HG03565 (cell line): ENCODE data around the gene POU3F2.
A peak's percentile ranks its signal among the peaks of the same experiment; 100 is the strongest.

Experiments
- ATAC-seq: cut with Tn5 transposase; IDR thresholded peaks from one replicate; pipeline ENCODE4 v1.9.1; 2021; ENCODE audit warnings: mild to moderate bottlenecking, moderate library complexity; ENCODE audit not compliant: unreplicated experiment

Gene POU3F2

DNA sequence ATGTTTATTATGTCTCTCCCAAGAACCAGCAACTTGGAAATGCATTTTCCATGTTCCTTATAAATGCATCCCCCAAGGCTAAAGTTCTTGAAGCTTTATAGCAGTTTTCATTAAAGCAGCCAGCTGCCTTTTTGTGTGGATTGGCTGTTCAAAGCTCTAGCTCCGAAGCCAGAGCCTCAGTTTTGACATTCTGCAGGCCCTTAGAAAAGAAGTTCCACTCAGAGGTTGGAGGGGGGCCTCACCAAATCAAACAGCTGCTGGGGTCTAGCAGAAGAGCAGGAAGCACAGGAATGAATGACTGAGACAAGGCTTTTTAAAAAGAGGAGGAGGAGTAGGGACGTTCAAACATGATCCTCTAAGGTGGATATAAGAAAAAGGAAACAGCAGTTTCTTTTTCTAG lies 4.2 kb upstream of the POU3F2 start:
- no peak for ATAC-seq

DNA sequence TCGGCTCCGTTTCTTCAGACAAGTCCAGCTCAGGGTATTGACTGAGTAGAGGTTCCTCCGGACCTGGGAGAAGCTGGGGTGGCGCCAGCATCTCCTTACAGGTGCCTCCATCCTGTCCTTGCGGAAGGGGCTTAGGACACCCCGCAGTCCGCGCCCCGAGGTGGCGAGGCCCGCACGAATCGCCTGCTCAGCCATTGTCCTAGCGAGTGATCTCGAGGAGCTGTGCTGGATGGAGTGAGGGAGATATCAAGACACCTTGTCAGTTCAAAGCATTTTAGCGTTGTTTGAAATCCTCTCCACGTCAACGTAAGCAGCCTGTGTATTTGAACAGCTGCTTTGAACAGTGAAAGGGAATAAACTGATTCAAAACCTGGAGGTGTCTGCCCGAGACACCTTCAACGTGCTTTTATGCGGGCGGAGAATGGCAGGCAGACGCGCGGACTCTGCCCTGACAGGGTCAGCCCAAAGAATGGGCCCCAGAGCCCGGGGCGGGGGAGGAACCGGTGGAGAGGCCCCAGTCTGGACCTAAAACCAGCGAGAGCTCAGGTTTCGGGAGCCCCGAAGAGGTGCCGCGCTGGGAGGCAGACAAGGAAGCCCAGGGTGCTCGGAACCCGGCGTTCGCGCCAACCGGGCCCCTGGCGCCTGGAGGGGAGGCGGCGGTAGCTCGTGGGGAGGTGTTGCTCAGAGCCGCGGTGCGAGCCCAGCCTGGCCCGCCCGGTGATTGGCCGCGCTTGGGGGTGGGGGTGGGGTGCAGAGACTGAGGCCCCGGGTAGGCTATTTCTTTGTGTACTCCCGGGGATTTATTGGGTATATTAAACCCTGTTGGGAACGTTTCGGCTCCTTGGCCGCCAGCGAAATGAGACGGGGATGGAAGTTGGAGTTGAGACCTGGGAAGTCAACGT lies 3.1 kb upstream of the POU3F2 start:
- no peak for ATAC-seq

DNA sequence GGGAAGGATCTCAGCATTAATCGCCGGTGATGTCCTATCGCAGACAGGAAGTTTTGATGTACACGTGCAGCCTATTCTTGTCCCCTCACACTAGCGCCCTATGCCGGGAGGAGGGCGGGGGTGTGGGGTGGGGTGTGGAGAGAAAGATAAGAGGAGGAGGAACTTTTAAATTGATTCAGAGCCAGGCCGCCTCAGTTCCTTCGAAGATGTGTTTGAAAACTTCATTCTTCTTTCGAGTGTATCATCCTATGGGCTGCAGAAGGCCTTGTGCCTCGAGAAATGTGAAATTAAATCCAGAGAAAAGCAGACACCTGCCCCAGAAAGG lies 2.5 kb upstream of the POU3F2 start:
- ATAC-seq = no peak

DNA sequence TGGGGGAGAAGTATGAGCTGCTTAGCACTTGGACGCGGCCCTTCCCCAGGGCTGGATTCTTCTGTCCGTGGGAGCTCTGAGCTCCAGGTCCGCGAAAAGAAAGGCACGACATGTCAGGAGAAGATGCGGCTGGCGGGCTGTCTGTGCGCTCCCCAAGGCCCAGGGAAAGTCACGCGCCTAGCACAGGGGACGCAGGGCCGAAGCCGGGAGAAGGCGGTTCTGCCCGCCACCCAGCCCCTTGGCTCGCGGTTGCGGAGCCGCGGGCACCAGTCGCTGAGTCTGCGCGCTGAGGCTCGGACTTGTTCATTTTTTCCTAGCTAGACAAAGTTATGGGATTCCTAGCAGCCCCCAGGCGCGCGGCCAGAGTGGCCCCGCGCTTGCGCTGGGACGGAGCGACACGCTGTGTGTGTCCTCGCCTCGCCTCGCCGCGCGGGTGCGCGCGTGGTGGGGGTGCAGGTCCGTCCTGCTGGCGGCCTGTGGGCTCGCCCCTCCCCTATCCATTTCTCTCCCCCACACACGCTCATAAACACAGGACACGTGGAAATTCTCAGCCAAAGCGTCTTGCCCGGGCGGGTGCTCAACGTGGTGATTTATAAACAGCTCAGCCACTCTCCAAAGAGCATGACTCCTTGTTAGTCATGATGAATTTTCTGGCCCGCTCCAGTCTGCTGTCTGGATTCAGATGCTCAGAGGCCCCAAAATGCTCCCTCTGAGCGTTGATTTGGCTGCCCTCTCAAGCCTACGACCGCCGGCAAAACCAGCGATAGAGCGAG lies 1.9 kb upstream of the POU3F2 start:
- ATAC-seq = no peak

DNA sequence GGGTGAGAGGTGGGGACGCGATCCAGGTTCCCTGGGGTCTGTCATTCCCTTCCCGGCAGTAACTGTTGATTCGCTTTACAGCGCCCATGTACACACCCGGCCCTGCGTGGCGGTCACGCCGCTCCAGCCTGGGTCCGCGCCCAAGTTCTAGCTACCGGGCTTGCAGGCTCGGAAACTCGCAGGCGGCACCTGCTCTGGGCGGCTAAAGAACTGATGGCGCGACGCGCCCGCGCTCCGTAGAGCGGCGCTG lies 1.4 kb upstream of the POU3F2 start:
- ATAC-seq = no peak

DNA sequence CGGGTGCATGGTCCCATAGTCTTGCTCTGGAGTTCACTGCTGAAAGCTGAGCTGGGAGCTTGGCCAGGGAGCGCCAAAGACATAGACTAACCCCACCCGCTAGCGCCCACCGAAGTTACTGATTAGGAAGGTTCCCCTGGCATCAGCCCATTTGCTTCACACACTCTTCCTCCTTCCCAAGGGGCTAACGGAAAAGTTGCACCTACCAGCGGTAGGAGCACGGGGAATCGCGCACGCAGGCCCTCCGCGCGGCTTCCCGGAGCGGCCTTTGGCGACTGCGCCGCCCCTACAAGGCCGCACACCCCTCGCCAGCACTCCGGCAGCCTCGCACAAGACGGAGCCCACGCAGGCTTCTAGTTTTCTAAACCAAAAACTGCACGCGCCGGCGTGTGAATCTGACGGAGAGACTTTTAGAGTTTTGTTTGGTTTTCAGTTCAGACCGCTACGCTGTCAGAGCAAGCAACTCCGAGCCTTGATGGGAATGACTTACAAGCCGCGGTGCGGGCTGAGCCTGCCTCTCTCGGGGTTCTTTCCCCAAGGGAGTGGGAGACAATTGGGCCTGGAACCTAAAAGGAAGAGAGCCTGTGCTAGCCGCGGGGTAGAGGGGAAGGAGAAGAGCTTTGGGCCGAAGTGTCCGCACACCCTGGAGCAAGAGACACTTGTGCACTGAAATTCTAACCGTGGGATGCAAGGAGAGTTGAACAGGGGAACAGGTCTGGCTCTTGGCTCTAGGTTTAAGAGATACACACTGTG lies 891 bp upstream of the POU3F2 start:
- no peak for ATAC-seq

DNA sequence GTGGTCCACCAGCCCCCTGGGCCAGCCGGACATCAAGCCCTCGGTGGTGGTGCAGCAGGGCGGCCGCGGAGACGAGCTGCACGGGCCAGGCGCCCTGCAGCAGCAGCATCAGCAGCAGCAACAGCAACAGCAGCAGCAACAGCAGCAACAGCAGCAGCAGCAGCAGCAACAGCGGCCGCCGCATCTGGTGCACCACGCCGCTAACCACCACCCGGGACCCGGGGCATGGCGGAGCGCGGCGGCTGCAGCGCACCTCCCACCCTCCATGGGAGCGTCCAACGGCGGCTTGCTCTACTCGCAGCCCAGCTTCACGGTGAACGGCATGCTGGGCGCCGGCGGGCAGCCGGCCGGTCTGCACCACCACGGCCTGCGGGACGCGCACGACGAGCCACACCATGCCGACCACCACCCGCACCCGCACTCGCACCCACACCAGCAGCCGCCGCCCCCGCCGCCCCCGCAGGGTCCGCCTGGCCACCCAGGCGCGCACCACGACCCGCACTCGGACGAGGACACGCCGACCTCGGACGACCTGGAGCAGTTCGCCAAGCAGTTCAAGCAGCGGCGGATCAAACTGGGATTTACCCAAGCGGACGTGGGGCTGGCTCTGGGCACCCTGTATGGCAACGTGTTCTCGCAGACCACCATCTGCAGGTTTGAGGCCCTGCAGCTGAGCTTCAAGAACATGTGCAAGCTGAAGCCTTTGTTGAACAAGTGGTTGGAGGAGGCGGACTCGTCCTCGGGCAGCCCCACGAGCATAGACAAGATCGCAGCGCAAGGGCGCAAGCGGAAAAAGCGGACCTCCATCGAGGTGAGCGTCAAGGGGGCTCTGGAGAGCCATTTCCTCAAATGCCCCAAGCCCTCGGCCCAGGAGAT lies 1.0 kb downstream of the POU3F2 start:
- ATAC-seq = no peak

DNA sequence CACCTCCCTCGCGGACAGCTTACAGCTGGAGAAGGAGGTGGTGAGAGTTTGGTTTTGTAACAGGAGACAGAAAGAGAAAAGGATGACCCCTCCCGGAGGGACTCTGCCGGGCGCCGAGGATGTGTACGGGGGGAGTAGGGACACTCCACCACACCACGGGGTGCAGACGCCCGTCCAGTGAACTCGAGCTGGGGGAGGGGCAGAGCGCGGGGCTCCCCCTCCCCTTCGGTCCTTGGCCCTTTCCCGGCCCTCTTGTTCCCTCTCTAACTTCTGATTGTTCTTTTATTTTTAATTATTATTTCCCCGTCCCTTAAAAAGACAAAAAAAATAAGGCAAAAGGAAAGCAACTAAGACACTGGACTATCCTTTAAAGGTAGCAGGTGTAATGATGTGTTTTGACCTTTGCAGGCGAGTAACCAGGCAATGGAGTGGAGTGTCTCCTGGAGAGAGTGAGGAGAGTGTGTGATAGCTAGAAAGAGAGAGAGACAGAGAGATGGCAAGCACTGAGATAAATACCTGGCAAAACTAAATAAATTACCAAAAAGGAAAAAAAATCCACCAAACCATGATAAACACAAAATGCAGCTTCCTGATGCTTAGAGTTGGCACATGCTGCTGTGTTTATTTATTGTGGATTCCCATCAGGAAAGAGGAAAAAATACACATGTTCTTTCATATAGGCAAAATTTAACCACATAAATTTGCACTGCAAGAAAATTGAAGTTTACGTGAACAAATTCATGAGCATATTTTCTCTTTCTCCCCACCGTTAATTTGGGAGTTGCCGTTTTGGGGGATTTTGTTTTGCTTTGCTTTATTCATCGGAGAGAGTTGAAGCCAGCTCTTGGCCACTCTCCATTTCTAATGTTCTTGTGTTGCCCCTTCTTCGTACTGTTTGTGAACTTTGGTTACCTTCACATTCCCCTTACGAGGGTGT lies 1.9 kb downstream of the POU3F2 start:
- no peak for ATAC-seq

DNA sequence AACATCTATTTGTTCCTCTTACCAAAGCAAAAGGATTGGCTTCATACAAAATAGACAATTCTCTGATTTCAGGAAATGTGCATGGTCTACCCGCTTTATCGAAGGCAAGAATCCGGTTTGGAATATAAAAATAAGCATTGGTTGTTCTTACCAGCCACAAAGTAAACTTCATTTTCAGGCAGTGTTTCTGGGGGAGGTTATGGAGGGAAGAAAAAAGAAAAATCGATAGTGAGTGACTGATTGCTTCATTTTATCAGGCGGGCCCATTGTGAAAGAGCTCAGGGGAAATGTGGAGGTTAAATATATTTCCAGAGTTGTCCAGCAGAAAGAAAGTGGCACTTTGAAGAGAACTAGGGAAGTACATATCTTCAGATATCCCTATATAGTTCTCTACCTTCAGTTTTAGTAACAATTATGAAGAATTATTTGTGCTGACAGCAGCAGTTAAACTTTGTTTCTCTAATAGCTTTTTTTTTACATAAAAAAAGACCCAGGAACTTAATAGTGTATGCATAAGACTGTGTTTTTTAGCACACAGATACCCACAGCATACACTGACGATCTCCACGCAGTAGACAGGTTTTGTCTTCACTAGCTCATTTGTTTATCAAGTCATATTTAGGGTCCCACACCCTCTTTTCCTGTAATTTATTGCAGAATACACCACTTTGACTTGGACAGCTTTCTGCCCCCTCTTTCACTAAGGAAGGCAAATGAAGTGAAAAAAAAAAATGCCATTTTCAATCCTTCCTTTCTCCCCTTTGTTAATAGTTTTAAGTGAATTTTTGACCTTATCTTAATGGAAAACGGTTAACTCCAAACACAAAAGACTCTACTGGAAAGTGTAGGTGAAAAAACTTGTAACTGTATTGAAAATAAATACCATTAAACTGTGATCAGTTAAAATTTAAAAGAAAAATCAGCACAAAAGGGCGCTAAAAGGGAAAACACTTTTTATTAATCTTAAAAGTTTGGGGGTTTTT lies 2.9 kb downstream of the POU3F2 start:
- no peak for ATAC-seq

DNA sequence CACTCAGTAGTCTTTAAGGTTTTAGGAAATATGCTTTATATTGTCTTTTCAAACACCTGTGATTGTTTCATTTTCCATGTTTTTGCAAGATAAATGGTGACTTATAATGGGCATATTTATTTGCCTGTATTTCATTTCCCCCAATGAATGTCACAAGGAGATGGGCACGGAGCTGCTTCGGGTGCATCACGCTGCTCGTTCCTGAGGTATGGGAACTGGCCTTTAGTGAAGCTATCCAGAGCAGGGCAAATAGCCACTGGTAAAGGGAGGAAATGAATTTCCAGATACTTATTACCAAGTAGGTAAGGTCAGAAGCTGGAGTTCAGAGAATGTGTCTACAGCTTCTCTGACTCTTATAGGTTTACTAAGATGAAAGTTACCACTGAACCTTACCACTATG lies 3.7 kb downstream of the POU3F2 start:
- ATAC-seq = no peak

DNA sequence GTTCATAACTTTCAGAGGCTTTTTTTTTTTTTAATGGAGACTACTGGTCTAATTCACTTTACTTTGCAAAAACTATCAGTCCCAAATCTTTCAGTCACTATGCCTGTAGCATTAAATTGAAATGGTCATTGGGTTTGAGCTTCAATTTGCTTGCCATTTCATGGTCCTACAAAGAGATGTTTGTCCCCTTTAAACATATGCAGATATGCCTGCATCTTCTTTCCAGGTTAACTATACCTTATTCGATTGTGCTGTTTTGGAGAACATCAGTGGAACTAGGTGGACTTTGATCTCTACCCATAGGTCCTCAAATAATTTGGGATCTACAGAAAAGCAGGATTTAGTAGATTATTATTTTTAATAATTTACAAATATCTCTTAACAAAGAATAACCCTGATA lies 4.6 kb downstream of the POU3F2 start:
- no peak for ATAC-seq

DNA sequence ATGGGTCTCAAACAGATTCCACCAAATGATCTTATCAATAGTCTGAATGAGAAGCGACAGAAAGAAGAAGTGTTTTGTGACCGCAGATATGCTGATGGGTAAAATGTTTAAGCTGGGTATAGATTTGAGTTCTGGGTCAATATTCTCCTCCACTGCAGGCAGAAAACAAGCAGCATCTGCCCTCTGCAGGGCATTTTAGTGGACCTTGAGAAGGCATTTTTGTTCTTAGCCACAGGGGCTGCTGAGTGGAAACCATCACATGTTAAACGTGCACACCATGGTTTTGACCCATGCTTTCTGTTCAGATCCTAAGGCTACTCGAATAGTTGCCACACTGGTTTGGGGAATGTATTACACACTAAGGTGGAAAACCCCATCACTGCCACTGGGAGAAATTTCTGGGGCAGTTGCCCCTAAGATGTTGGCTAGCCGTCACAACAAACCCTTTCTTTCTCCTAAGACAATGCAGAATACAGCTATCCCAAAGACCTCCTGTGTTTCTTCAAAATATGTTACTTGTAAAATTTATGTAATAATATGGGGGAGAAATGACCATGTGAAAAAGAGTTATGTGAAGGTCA lies 5.5 kb downstream of the POU3F2 start:
- peak; percentile 38 for ATAC-seq

DNA sequence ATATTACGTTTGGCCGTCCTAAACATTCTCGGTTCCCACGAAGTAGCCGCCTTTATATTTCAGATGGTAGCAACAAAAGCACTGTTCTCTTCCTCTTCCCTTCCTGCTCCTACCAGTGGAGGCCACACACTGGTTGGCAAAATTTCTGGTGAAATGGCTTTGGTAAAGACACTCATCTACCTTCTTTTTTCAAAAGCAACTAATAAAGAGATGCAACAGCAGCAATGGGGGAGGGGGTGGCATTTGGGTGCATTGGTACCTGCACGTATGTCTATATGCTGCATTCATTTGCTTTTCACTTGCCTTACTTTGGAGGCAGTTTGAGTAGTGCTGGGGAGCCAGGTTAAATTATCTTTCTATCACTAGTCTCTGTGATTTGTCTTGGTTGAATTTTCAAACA lies 6.0 kb downstream of the POU3F2 start:
- no peak for ATAC-seq

DNA sequence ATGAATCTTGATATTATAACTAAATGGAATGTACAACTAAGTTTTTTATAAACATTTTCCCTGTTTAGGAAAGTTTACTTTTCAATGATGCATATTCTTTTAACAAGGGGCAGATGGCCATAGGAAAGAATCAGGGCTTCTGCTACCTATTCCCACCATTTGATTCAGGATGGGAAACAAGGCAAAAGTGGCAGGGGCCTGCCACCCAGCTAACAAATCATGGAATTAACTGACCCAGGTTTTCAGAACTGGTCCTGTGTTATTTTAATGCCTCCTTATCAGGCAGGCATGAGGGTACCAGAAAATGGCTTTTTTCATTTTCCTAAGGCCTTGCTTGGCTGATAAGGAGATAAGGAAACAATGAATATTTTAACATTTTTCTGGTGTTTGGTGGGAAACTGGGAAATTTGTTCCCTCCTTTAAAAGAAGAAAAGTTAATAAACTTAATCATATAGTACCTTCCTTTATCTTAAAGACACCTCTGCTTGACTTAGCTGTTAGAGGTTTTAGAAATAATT lies 6.7 kb downstream of the POU3F2 start:
- ATAC-seq = no peak

DNA sequence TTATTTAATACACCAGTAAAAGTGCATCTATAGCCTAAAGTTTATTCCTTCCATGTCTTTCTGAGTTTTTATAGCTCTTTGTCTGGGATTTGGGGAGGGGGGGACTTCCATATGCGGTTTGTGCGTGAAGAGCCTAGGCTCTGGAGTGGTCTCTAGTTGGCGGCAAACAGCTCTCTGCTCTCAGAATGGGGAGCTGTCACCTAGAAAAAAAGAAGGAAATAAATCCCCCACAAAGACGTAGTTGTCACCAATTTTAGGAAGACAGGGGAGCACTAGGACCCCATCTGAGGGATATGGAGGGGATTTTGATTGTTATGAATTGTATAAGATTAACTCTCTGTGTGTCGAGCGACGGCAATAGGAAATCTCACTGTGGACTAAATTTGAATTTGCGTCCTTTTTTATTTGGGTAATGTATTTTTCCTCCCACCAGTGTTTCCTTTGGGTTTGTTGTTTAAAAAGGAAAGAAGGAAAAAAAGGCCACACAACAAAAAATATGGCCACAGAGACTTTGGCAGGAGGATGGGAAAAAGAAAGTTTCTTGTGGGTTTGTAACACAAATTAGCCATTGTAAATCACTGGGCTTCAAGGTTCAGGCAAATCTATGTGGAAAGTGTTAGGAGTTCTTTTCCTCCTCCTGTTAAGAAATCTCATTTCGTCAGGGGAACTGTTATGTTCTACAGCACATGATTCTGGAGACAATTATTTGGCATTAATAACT lies 7.4 kb downstream of the POU3F2 start:
- ATAC-seq = no peak

DNA sequence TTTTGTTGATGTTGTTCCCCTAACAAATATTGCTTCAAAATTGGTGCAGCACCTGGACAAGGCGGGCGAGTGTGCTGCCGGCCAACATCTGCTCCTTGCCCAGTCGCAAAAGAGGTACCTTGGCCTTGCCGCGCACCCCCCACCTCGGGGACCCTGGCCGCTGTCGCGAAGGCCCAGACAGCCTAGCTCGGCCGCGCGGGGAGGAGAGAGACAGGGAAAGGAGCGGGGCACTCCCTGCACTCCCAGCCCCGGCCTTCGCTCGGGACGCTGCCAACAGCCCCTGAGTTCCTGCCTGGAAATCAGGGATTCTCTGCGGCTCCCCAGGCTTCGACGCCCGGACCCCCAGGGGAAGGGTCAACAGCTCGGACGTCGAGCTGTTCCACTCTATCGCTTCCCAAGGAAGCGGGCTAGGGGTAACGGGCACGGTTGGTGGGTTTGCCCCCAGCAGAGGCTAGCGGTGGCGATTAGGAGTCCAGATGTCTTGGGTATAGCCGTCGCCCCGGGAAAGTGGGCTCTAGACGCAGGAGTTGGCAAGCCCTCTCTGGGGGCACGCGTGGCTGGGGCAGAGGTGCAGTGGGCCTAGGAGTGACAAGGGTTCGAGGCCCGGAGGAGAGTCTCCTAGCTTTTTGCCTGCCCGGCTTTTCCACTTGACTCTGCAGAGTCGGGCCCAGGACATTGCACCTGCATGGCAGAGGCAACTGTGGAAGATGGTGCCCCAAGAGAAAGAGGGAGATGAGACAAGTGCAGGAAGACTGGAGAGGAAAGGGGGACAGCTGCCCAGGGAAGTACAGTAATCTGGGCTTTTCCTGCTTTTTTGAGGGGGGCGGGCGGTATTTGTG lies 8.2 kb downstream of the POU3F2 start:
- no peak for ATAC-seq
